Dermis microvascular lymphatic vessel endothelial cell (primary cell): ENCODE results near the gene FAM161B. TPM values are rescaled to one million over a fixed set of nuclear protein-coding genes. Genes with fewer than 3 reads are reported as not detected.
"Not testable (repeated sequence)": the region's sequence is repeated elsewhere in the genome, so short reads cannot be mapped to it uniquely, and the experiment has no call there.

Experiments
- DNase-seq, 2 donors: peaks; one replicate each; pipeline versions ENCODE4 v3.0.0 to v3.0.0-alpha.2; 2010; ENCODE audit warnings: low read depth in 2 of 2
- total RNA-seq: library from RNA; depleted of rRNA; stranded (reverse); fragments of >200 nt; gene quantifications from 2 replicates; pipeline ENCODE4 v1.2.1, GENCODE V29; 2014

The FAM161B gene, protein sequence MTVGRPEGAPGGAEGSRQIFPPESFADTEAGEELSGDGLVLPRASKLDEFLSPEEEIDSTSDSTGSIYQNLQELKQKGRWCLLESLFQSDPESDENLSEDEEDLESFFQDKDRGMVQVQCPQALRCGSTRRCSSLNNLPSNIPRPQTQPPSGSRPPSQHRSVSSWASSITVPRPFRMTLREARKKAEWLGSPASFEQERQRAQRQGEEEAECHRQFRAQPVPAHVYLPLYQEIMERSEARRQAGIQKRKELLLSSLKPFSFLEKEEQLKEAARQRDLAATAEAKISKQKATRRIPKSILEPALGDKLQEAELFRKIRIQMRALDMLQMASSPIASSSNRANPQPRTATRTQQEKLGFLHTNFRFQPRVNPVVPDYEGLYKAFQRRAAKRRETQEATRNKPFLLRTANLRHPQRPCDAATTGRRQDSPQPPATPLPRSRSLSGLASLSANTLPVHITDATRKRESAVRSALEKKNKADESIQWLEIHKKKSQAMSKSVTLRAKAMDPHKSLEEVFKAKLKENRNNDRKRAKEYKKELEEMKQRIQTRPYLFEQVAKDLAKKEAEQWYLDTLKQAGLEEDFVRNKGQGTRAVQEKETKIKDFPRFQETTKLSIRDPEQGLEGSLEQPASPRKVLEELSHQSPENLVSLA
- total RNA-seq: 1.2 and 2.4 TPM in 2 replicates

- DNase-seq: peak; percentile 96 to 97
Observed at GRCh38 chr14:73949752-73950734, at the start of gene FAM161B, which contains the start of gene COQ6. Gene FAM161B (minus strand): TSS chr14:73950094. CDS start chr14:73950026, 68 bp downstream. Gene COQ6 (plus strand): TSS chr14:73950302. CDS start chr14:73950333, 31 bp downstream.

GRCh38 chr14:73998726-73999125, 48.8 kb upstream of the FAM161B start:
- DNase-seq: no peak

DNA sequence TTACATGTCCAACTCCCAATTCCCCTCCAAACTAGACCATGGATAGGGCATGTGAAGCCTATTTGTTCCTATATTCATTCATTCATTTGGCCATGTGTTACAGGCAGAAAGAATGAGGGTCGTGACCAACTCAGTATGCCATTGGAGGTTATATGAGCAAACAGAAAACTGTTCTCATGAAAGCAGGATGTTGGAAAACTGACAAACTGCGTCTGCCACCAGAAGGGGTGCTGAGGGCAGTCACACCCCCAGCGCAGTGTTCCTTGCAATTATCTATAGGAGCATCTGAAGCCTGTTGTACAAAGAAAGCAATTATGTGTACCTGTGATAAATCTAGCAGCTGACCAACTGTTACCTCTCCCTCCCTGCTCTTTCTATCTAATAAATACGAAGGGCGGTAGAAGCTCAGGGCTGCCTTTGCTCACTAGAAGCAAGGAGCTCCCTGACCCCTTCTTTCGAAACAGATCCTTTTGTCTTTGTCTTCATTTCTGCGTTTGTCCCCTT, 48.1 kb upstream of the FAM161B start:
- no peak for DNase-seq

GRCh38 chr14:73997108-73997943, 47.4 kb upstream of the FAM161B start:
- DNase-seq: no peak

GRCh38 chr14:73996731-73997107, 46.8 kb upstream of the FAM161B start:
- DNase-seq: no peak

GRCh38 chr14:73995977-73996378, 46.1 kb upstream of the FAM161B start:
- no peak for DNase-seq

DNA sequence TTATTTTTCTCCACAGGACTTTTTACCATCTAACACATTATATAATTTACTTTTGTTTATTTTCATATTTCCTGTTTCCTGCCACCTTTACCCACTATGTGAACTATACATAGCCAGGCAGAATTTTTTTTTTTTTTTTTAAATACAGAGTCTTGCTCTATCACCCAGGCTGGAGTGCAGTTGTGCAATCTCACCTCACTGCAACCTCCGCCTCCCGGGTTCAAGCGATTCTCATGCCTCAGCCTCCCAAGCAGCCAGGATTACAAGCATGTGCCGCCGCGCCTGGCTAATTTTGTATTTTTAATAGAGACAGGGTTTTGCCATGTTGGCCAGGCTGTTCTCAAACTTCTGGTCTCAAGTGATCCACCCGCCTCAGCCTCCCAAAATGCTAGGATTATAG, 45.0 kb upstream of the FAM161B start:
- DNase-seq: not testable (repeated sequence)

- no peak for DNase-seq
Observed at GRCh38 chr14:73991092-73991491, 41.2 kb upstream of the FAM161B start.

DNA sequence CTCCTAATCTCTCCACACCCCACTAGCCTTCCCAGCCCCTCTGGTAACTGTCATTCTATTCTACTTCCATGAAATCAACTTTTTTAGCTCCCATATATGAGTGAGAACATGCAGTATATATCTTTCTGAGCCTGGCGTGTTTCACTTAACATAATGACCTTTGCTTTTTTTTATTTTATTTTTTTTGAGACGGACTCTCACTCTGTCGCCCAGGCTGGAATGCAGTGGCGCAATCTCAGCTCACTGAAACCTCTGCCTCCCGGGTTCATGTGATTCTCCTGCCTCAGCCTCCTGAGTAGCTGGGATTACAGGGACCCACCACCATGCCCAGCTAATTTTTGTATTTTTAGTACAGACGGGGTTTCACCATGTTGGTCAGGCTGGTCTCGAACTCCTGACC, 38.8 kb upstream of the FAM161B start:
- DNase-seq: not testable (repeated sequence)

DNA sequence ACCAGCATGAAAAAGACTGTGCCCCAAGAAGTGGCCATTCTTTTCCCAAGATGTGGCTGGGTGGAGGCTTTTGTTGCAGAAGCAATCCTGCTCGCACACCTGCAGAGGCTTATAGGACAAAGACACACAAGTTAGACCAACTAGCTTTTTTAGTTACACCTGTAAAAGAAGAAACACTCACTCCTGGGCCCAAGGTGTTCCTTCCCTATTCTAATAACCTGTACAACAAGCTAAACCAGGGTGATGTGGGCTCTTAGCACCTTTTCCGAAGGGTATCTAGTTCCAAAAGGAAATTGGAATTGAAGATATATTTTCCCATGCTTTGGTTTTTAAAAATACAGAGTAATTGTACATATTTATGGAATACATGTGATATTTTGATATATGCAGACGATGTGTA, 38.2 kb upstream of the FAM161B start:
- no peak for DNase-seq

GRCh38 chr14:73977896-73978295, 28.0 kb upstream of the FAM161B start:
- no peak for DNase-seq

DNA sequence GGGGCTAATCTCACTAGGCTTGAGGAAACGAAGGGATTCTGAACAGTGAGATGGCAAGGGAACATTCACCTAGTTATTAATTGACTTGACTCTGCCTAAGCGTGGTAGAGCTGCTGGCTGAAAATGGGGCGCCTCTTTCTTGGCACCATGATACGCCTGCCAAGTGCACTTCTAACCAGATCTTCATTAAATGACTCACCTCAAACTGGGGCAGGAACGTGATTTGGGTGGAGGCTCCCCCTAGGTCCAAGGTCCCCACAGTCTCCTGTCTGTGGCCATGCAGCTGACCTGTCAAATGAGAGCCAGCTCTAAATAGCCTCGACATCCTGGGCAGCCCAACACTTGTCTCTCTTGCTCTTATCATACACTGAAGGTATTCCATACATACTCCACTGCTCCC, 26.2 kb upstream of the FAM161B start:
- DNase-seq: no peak

DNA sequence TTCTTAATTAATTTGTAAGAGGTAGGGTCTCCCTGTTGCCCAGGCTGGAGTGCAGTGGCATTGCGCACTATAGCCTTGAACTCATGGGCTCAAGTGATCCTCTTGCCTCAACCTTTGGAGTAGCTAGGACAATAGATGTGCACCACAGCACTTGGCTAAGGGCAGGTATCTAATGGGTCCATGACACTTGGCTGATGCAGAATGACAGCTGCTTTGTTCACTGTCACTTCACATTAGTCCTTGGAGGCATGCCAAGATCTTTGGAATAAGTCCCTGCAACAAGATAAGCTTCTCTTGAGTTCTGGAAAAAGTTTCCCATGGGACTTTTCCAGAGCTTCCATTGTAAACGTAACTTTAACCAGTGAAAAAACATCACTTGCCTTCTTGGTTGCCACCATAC, 23.6 kb upstream of the FAM161B start:
- no peak for DNase-seq

- no peak for DNase-seq
Observed at GRCh38 chr14:73968885-73969284, 19.0 kb upstream of the FAM161B start.

DNA sequence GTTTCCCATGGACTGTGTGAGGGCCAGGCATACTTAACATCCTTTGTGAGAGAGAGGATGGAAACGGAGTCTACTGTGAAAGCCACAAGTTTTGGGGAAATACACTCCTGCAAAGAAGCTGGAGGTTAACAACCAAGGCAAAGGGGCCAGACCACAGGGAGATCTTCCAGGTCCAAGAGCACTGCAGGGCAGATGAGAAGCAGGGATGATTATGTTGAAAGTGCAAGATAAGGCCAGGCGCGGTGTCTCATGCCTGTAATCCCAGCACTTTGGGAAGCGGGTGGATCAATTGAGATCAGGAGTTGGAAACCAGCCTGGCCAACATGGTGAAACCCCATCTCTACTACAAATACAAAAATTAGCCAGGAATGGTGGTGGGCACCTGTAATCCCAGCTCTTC, 15.3 kb upstream of the FAM161B start:
- no peak for DNase-seq

- DNase-seq: no peak
Observed at GRCh38 chr14:73961192-73961591, 11.3 kb upstream of the FAM161B start.

GRCh38 chr14:73958591-73958990, 8.7 kb upstream of the FAM161B start:
- no peak for DNase-seq

GRCh38 chr14:73955674-73956073, 5.8 kb upstream of the FAM161B start:
- DNase-seq: no peak

DNA sequence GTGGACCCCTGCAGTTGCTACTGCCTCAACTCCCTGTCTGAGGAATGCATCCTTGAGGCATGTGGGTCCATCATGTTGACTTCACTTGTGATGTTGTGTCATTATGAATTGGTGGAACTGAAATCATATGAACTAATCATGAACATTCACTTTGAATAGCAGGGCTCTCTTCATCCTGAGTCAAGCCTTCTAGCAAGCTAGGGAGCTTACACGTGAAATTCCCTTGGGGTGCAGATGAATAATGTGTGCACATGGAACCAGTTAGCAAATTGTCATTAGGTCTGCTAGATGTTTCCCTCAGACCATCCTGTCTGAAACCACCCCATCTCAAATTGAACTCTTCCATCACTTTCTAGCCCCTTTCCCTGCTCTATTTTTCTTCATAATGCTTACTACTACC, 3.8 kb upstream of the FAM161B start:
- DNase-seq: no peak

GRCh38 chr14:73945159-73945670, 4.7 kb downstream of the FAM161B start:
- DNase-seq: no peak
